Panc1 (cell line): ENCODE results near the gene IGFBP6. TPM values are rescaled to one million over a fixed set of nuclear protein-coding genes. Genes with fewer than 3 reads are reported as not detected.

Source experiments
- ATAC-seq: fragments of 200-7000 bp; cut with Tn5 transposase; 2 replicates; pipeline ENCODE4 v1.9.1; 2020; ENCODE audit warnings: mild to moderate bottlenecking, moderate library complexity
- BruUV-seq: library from RNA; stranded (reverse); fragments of 400-500 nt; replicated peaks from 2 replicates; lab custom pipeline; 2021; lab: Mats Ljungman, UMichigan
- CTCF ChIA-PET: fragments of 300-600 bp; sonication (Branson Sonifier 250); formaldehyde crosslinking; loops from one replicate; lab custom pipeline; 2022; ENCODE audit warnings: antibody characterized with exemption; lab: Charles Lee
- POLR2A ChIA-PET: fragments of 300-600 bp; sonication (Branson Sonifier 250); formaldehyde crosslinking; loops from one replicate; lab custom pipeline; 2022; ENCODE audit warnings: antibody characterized with exemption; lab: Charles Lee
- DNase-seq: peaks from one replicate; pipeline ENCODE4 v3.0.0-alpha.2; 2010; ENCODE audit warnings: low read depth, low spot score
- H3K27ac ChIP-seq: 2 replicates; pipeline ENCODE4 v1.5.1; 2011; ENCODE audit warnings: mild to moderate bottlenecking, low read length, inconsistent platforms
- H3K27me3 ChIP-seq: fragments of 200-500 bp; sonication (Bioruptor generic); 2 replicates; pipeline ENCODE4 v1.6.0; 2014; ENCODE audit warnings: low read length, inconsistent platforms; ENCODE audit not compliant: control insufficient read depth, insufficient read depth
- H3K36me3 ChIP-seq: fragments of 200-500 bp; sonication (Bioruptor generic); 2 replicates; pipeline ENCODE4 v1.5.1; 2014; ENCODE audit warnings: inconsistent platforms, mild to moderate bottlenecking, low read length, moderate library complexity; ENCODE audit not compliant: control insufficient read depth, insufficient read depth
- H3K4me1 ChIP-seq: 2 replicates; pipeline ENCODE4 v1.5.1; 2011; ENCODE audit warnings: inconsistent platforms, mild to moderate bottlenecking, low read length, moderate library complexity; ENCODE audit not compliant: control insufficient read depth, insufficient read depth
- H3K4me3 ChIP-seq, 2 experiments: 2 replicates each; pipeline ENCODE4 v1.5.1; 2011 to 2012; ENCODE audit warnings: low read depth in 2 of 2, low read length in 2 of 2, mild to moderate bottlenecking in 2 of 2, inconsistent platforms in 1 of 2, moderate library complexity in 1 of 2
- H3K9me3 ChIP-seq: fragments of 200-500 bp; sonication (Bioruptor generic); 2 replicates; pipeline ENCODE4 v1.5.1; 2014; ENCODE audit warnings: low read depth, mild to moderate bottlenecking, inconsistent platforms, low read length, moderate library complexity; ENCODE audit not compliant: control insufficient read depth, insufficient read depth
- POLR2AphosphoS5 ChIP-seq: IDR thresholded peaks from 2 replicates; pipeline ENCODE4 v1.6.1; 2012; ENCODE audit warnings: mild to moderate bottlenecking, low read depth, low read length, moderate library complexity
- SIN3A ChIP-seq: IDR thresholded peaks from 2 replicates; pipeline ENCODE4 v1.6.1; 2012; ENCODE audit warnings: low read depth, mild to moderate bottlenecking, low read length, moderate library complexity, borderline replicate concordance; ENCODE audit not compliant: insufficient read depth
- TCF7L2 ChIP-seq: IDR thresholded peaks from 2 replicates; pipeline ENCODE4 v1.6.1; 2011; ENCODE audit warnings: mild to moderate bottlenecking, low read depth, low read length, inconsistent platforms
- in situ Hi-C: cut with HindIII; loops from 2 replicates; pipeline ENCODE4 v1.10.0; 2016; ENCODE audit warnings: low sequenced_read_pairs, low pct_unique_long_range_greater_than_20kb
- intact Hi-C: fragments of 100-400 bp; cut with micrococcal nuclease; formaldehyde crosslinking; loops from one replicate; pipeline ENCODE4 v1.10.0; 2022; ENCODE audit not compliant: unreplicated experiment
- total RNA-seq: library from RNA; stranded (reverse); gene quantifications from one replicate; pipeline ENCODE4 v1.2.1, GENCODE V29; 2021; ENCODE audit not compliant: unreplicated experiment
- TF ChIP-seq, protein P1 (sequence below), 2 experiments: IDR thresholded peaks; 2 replicates each; pipeline ENCODE4 v1.6.1; 2011 to 2012; ENCODE audit warnings: low read depth in 2 of 2, control low read depth in 1 of 2, low read length in 1 of 2, mild to moderate bottlenecking in 1 of 2, moderate library complexity in 1 of 2; ENCODE audit not compliant: insufficient read depth in 1 of 2
- TF ChIP-seq, protein P2 (sequence below): fragments of 450-650 bp; IDR thresholded peaks from 2 replicates; pipeline ENCODE4 v1.5.1; 2017; ENCODE audit warnings: mild to moderate bottlenecking

Gene IGFBP6
- total RNA-seq, 1 experiment from 2014 or later: 4.7 TPM

DNA sequence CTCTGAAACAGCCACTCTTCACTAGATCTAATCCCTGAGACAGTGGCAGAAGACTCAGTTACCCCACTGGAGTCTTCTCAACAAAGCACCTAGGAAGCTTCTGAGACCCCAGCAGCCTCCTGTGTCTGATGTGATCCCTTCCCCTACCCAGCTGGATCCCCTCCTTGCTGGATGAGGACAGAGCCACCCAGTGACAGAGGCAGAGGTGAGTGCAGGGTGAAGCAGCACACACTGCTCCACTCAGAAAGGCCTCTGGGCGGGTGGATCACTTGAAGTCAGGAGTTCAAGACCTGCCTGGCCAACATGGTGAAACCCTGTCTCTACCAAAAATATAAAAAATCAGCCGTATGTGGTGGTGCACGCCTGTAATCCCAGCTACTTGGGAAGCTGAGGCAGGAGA lies 21.0 kb upstream of the IGFBP6 start:
- BruUV-seq: no TSS peak
- POLR2A ChIA-PET: no interaction called here
- H3K9me3 ChIP-seq: no peaks in the 10 kb centered on the region
- H3K27ac ChIP-seq: no peak overlapping the region
- 0 out of 2 replicates have a peak, but pooled peaks cover 3% of the 10 kb centered on the region for H3K4me1 ChIP-seq
- CTCF ChIA-PET: interaction anchor here (2.0 kb wide), 1 partner anchor 10 kb away, joined by 6 read pairs; no protein-coding TSS in a partner anchor
- in situ Hi-C loops: no loop called here
- no peaks in the 10 kb centered on the region for H3K27me3 ChIP-seq
- TF ChIP-seq, protein P1, sequence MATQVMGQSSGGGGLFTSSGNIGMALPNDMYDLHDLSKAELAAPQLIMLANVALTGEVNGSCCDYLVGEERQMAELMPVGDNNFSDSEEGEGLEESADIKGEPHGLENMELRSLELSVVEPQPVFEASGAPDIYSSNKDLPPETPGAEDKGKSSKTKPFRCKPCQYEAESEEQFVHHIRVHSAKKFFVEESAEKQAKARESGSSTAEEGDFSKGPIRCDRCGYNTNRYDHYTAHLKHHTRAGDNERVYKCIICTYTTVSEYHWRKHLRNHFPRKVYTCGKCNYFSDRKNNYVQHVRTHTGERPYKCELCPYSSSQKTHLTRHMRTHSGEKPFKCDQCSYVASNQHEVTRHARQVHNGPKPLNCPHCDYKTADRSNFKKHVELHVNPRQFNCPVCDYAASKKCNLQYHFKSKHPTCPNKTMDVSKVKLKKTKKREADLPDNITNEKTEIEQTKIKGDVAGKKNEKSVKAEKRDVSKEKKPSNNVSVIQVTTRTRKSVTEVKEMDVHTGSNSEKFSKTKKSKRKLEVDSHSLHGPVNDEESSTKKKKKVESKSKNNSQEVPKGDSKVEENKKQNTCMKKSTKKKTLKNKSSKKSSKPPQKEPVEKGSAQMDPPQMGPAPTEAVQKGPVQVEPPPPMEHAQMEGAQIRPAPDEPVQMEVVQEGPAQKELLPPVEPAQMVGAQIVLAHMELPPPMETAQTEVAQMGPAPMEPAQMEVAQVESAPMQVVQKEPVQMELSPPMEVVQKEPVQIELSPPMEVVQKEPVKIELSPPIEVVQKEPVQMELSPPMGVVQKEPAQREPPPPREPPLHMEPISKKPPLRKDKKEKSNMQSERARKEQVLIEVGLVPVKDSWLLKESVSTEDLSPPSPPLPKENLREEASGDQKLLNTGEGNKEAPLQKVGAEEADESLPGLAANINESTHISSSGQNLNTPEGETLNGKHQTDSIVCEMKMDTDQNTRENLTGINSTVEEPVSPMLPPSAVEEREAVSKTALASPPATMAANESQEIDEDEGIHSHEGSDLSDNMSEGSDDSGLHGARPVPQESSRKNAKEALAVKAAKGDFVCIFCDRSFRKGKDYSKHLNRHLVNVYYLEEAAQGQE (IDR thresholded peaks at IDR 0.05; ENCODE audit: insufficient read depth in 1 of 2, low read depth in 2 of 2, low read length in 1 of 2): no peak
- TF ChIP-seq, protein P2, sequence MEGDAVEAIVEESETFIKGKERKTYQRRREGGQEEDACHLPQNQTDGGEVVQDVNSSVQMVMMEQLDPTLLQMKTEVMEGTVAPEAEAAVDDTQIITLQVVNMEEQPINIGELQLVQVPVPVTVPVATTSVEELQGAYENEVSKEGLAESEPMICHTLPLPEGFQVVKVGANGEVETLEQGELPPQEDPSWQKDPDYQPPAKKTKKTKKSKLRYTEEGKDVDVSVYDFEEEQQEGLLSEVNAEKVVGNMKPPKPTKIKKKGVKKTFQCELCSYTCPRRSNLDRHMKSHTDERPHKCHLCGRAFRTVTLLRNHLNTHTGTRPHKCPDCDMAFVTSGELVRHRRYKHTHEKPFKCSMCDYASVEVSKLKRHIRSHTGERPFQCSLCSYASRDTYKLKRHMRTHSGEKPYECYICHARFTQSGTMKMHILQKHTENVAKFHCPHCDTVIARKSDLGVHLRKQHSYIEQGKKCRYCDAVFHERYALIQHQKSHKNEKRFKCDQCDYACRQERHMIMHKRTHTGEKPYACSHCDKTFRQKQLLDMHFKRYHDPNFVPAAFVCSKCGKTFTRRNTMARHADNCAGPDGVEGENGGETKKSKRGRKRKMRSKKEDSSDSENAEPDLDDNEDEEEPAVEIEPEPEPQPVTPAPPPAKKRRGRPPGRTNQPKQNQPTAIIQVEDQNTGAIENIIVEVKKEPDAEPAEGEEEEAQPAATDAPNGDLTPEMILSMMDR: no peak
- TF ChIP-seq TCF7L2 (no peak), POLR2AphosphoS5 (no peak), SIN3A (no peak)
- intact Hi-C loops: no loop called here
- ATAC-seq (no peak), DNase-seq (no peak)
- H3K4me3 ChIP-seq: no peak overlapping the region
- no peaks in the 10 kb centered on the region for H3K36me3 ChIP-seq

DNA sequence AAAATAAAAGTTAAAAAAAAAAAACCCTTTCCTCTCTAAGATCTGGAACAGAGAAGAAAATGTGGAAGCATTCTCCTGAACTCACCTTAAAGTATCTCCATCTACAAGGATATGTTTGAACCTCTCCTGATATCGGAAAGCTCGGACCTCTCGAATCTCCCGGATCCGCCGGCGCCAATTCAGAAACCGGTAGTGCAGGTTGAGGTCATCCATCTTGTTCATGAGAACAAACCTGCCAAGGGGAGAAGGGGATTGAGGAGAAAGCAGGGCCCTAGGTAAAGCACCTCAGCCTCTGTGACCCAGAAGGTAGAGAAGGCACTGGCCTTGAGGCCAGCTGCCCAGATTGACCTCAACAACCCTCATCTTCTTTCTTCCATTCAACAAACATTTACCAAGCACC lies 20.4 kb upstream of the IGFBP6 start:
- ATAC-seq (no peak), DNase-seq (no peak)
- intact Hi-C loops: no loop called here
- Histone ChIP-seq H3K27ac (no peak overlapping the region), H3K4me1 (0 out of 2 replicates have a peak, but pooled peaks cover 3% of the 10 kb centered on the region), H3K4me3 (no peak overlapping the region), H3K9me3 (no peaks in the 10 kb centered on the region), H3K27me3 (no peaks in the 10 kb centered on the region), H3K36me3 (no peaks in the 10 kb centered on the region)
- no TSS peak for BruUV-seq
- CTCF ChIA-PET: interaction anchor here (2.0 kb wide), 1 partner anchor 11 kb away, joined by 6 read pairs; no protein-coding TSS in a partner anchor
- POLR2A ChIA-PET: no interaction called here
- in situ Hi-C loops: no loop called here
- no peak for TF ChIP-seq POLR2AphosphoS5
- TF ChIP-seq, protein P1 (IDR thresholded peaks at IDR 0.05; ENCODE audit: insufficient read depth in 1 of 2, low read depth in 2 of 2, low read length in 1 of 2): no peak
- no peak for TF ChIP-seq TCF7L2
- TF ChIP-seq, protein P2: no peak
- TF ChIP-seq SIN3A: no peak
